ENCODE data around the gene EPB41L3.
A peak's percentile ranks its signal among the peaks of the same experiment; 100 is the strongest.

EPB41L3 gene

GRCh38 chr18:5543773-5544389, at the start of gene EPB41L3:
Gene EPB41L3 (minus strand): TSS chr18:5543997. CDS start chr18:5489183, 54,814 bp downstream.
- Histone ChIP-seq H3K4me1 (peaks cover 5% of the 10 kb centered on the region), H3K9ac (no peak within 1 kb of the TSS), H3K27me3 (ENCODE audit: control insufficient read depth, insufficient read depth, low read length) (no peaks in the 10 kb centered on the region), H2AFZ (peak within 1 kb of the TSS; percentile 70), H3K27ac (peak within 1 kb of the TSS; percentile 76), H3K4me2 (ENCODE audit: low read length) (peak within 1 kb of the TSS; percentile 77), H3K4me3 (ENCODE audit: low read depth, low read length) (peak within 1 kb of the TSS; percentile 53), H3K9me3 (ENCODE audit: control insufficient read depth, low read length) (no peaks in the 10 kb centered on the region), H3K79me2 (peaks cover 11% of the 10 kb centered on the region), H3K36me3 (ENCODE audit: control insufficient read depth, insufficient read depth, low read length) (no peaks in the 10 kb centered on the region)
- no peak for TF ChIP-seq CTCF (IDR thresholded peaks at IDR 0.05)

- H3K79me2 ChIP-seq: peaks cover 3% of the 10 kb centered on the region
- no peak for TF ChIP-seq CTCF (IDR thresholded peaks at IDR 0.05)
- peaks cover 4% of the 10 kb centered on the region for H3K4me1 ChIP-seq
Measured at GRCh38 chr18:5588529-5588928, 44.7 kb upstream of the EPB41L3 start.

GRCh38 chr18:5585653-5586052, 41.9 kb upstream of the EPB41L3 start:
- Histone ChIP-seq H3K4me1 (peaks cover 20% of the 10 kb centered on the region), H3K9ac (no peak overlapping the region), H3K4me3 (ENCODE audit: low read depth, low read length) (no peak overlapping the region), H3K9me3 (ENCODE audit: control insufficient read depth, low read length) (no peaks in the 10 kb centered on the region), H3K79me2 (peaks cover 3% of the 10 kb centered on the region), H3K27me3 (ENCODE audit: control insufficient read depth, insufficient read depth, low read length) (no peaks in the 10 kb centered on the region), H3K36me3 (ENCODE audit: control insufficient read depth, insufficient read depth, low read length) (no peaks in the 10 kb centered on the region), H3K4me2 (ENCODE audit: low read length) (no peak overlapping the region), H3K27ac (no peak overlapping the region), H2AFZ (peak overlapping the region; percentile 58)
- no peak for TF ChIP-seq CTCF (IDR thresholded peaks at IDR 0.05)

More at GRCh38 chr18:5588529-5588928, 44.7 kb upstream of the EPB41L3 start:
- no peaks in the 10 kb centered on the region for H3K27me3 ChIP-seq (ENCODE audit: control insufficient read depth, insufficient read depth, low read length)
- H3K4me2 ChIP-seq (ENCODE audit: low read length): no peak overlapping the region
- no peaks in the 10 kb centered on the region for H3K36me3 ChIP-seq (ENCODE audit: control insufficient read depth, insufficient read depth, low read length)
- no peak overlapping the region for H3K4me3 ChIP-seq (ENCODE audit: low read depth, low read length)
- H3K9me3 ChIP-seq (ENCODE audit: control insufficient read depth, low read length): no peaks in the 10 kb centered on the region
- no peak overlapping the region for H3K9ac ChIP-seq
- H2AFZ ChIP-seq: no peak overlapping the region
- no peak overlapping the region for H3K27ac ChIP-seq

GRCh38 chr18:5584746-5585417, 41.1 kb upstream of the EPB41L3 start:
- TF ChIP-seq CTCF (IDR thresholded peaks at IDR 0.05): no peak
- Histone ChIP-seq H3K9me3 (ENCODE audit: control insufficient read depth, low read length) (no peaks in the 10 kb centered on the region), H3K4me2 (ENCODE audit: low read length) (no peak overlapping the region), H3K79me2 (peaks cover 3% of the 10 kb centered on the region), H3K9ac (no peak overlapping the region), H3K27me3 (ENCODE audit: control insufficient read depth, insufficient read depth, low read length) (no peaks in the 10 kb centered on the region), H3K27ac (no peak overlapping the region), H3K4me1 (peaks cover 20% of the 10 kb centered on the region), H3K36me3 (ENCODE audit: control insufficient read depth, insufficient read depth, low read length) (no peaks in the 10 kb centered on the region), H3K4me3 (ENCODE audit: low read depth, low read length) (no peak overlapping the region), H2AFZ (no peak overlapping the region)
